Non-pigmented ciliary epithelial cell (primary cell): ENCODE measurements around the gene GADD45G.
A peak's percentile ranks its signal among the peaks of the same experiment; 100 is the strongest.

Experiments
- DNase-seq: peaks from one replicate; pipeline ENCODE4 v3.0.0-alpha.2; 2010; ENCODE audit warnings: low read depth

GADD45G gene, protein sequence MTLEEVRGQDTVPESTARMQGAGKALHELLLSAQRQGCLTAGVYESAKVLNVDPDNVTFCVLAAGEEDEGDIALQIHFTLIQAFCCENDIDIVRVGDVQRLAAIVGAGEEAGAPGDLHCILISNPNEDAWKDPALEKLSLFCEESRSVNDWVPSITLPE

GRCh38 chr9:89604729-89605464 lies at the start of gene GADD45G:
Gene GADD45G (plus strand): TSS chr9:89605012. CDS start chr9:89605122, 110 bp downstream.
- peak; percentile 57 for DNase-seq

DNA sequence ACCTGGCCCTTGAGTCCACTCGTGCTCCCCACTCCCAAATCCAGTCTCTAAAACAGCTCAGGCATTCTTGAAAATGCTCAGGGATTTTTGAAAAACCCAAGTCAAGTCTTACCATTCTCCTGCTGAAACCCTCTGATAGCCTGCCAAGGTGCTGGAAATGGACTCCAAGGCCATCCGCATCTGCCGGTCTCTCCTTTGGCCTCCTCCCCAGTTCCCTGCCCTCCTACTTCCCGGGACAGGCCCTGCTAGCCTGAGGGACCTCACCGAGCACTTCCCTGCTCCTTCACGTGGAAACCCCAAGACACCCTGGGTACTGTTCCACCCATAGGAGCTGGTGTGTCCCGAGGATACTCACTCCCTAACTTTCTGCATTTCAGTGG lies 49.8 kb upstream of the GADD45G start:
- DNase-seq, result no peak

- DNase-seq, result no peak
Observed at GRCh38 chr9:89555451-89556375, 49.1 kb upstream of the GADD45G start.

DNA sequence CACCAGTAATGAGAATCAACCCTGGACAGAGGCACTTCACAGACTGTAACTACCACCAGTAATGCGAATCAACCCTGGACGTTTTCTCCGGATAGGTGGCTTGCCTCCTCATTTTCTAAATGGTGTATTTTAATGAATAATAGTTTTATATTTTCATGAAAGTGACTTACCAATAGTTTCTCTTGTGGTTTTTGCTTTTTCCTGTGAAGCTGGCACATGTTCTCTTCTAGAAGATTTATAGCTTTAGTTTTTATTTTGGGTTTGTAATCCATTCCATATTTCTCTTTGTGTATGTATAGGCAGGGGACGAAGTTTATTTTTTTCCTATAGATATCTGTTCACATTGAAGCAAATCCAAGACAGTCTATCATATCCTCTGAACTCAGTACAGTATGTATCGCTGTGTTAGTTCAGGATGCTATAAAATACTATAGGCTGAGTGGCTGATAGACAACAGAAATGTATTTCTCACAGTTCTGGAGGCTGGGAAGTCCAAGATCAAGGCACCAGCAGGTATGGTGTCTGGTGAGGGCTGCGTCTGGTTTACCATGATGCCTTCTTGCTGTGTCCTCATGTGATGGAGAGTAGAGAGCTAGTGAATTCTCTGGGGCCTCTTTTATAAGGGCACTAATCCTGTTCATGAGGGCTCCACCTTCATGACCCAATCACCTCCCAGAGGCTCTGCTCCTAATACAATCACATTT lies 46.5 kb upstream of the GADD45G start:
- DNase-seq, result no peak

DNA sequence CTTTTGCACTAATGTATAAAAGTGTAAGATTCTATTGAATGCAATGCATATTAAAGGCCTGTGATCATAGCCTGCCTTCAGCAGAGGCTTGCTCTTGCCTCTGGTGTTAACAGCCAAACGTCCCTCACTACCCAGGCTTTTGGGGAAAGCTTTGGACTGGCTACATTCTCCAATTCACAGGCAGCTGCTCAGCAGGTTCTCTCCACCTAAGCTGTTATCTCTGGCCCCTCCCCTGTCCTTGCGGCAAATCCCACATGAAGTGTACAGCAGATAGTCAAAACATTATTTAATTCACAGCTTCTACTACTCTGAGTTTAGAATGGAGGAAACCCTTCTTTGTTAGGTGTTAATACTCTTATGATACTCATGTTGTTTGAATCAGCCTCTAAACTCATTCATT lies 45.9 kb upstream of the GADD45G start:
- DNase-seq, result no peak

DNA sequence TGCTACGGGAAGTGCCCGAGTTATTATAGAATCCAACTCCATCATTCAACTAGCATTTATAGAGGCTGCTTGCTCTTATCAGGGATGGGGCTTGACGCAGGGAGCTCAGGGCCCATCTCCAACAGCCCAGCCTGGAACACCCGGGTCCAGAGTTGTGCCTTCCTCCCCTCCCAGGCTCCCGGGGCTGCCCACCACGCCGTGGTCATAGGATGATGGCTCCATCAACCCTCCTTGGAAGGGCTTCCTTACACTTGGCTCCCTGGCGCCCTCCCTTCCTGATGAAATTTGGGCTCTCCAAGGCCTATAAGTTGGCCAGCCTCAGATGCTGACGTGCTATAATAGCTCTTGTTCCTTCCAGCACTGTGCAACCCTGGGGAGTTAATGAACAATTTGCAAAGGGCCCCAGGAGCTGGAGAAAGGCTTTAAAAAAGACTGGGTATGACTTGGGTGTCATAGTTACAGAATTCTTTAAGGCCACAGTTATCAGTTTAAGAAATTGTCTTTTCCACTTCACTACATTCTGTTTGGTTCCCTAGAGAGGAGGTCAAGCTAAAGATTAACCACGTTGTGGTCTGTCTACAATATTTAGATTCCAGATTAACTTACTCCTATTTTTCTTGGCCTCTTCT lies 42.5 kb upstream of the GADD45G start:
- peak; percentile 18 for DNase-seq

GRCh38 chr9:89563571-89564345 lies 41.1 kb upstream of the GADD45G start:
- DNase-seq, result no peak

DNA sequence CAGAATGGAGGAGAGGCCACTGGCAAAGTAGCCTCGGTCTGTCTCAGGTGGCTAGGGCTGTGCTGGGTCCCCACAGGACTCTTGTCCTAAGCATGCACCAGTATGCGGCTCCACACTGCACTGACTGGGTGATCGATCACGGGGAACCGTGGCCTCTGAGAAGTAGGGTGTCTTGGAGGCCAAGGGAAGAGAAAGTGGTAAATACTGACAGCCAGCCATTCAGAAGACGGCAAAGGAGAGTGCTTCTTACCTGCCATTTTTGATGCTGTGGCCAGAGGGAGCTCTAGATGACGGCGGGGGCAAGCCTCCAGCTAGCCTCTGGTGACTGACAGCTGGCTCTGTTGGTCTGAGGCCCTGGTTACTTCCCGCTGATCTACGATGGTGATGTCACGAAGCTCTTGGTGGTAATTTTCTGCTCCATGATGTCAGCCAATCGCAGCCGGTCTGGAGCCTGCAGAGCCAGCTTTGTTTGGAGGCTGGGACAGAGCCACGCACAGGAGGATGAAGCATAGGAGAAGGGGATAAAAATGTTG lies 40.4 kb upstream of the GADD45G start:
- DNase-seq, result no peak

- DNase-seq, result no peak
Observed at GRCh38 chr9:89567649-89568048, 37.2 kb upstream of the GADD45G start.

DNA sequence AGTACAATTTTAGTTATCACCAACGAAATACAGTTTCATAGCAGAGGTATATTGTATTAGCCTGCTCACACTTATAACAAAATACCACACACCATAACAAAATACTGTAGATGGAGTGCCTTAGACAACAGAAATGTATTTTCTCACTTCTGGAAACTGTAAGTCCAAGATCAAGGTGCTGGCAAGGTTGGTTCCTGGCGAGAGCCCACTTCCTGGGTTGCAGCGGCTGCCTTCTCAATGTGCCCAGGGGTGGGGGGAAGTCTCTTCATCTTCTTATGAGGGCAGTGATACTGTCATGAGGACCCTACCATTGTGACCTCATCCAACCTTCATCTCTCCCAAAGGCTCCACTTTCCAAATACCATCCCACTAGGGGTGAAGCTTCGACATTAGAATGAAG lies 30.5 kb upstream of the GADD45G start:
- DNase-seq, result no peak

DNA sequence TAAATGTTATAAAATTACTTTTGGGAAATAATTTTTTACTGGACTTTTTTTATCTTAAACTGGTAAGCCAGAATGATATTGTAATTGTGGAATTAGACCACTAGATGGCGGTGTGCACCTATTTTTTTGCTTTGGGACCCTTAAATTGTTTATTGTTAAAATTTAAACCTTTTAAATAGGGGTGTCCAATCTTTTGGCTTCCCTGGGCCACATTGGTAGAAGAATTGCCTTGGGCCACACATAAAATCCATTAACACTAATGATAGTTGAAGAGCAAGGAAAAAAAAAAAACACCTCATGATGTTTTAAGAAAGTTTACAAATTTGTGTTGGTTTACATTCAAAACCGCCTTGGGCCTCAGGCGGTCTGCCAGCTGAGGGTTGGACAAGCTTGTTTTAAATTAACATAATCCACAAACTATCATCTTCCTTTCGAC lies 28.4 kb upstream of the GADD45G start:
- DNase-seq, result no peak

DNA sequence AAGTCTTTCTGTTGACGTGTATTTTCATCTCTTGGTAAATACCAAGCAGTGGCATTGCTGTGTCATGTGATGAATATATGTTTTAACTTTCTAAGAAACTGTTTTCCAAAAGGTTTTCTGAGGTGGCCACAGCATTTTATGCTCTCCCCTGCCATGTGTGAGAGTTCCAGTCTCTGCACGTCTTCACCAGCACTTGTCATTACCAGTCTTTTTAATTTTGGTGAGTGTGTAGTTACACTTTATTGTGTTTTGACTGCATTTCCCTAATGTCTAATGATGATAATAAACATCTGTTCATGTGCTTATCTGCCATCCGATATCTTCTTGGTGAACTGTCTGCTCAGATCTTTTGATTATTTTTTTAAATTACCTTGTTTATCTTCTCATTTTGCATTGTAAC lies 27.4 kb upstream of the GADD45G start:
- DNase-seq, result no peak

GRCh38 chr9:89579741-89580385 lies 24.9 kb upstream of the GADD45G start:
- DNase-seq, result no peak

- DNase-seq, result no peak
Observed at GRCh38 chr9:89586311-89586710, 18.5 kb upstream of the GADD45G start.

GRCh38 chr9:89588271-89588879 lies 16.4 kb upstream of the GADD45G start:
- no peak for DNase-seq

GRCh38 chr9:89590415-89590814 lies 14.4 kb upstream of the GADD45G start:
- no peak for DNase-seq

DNA sequence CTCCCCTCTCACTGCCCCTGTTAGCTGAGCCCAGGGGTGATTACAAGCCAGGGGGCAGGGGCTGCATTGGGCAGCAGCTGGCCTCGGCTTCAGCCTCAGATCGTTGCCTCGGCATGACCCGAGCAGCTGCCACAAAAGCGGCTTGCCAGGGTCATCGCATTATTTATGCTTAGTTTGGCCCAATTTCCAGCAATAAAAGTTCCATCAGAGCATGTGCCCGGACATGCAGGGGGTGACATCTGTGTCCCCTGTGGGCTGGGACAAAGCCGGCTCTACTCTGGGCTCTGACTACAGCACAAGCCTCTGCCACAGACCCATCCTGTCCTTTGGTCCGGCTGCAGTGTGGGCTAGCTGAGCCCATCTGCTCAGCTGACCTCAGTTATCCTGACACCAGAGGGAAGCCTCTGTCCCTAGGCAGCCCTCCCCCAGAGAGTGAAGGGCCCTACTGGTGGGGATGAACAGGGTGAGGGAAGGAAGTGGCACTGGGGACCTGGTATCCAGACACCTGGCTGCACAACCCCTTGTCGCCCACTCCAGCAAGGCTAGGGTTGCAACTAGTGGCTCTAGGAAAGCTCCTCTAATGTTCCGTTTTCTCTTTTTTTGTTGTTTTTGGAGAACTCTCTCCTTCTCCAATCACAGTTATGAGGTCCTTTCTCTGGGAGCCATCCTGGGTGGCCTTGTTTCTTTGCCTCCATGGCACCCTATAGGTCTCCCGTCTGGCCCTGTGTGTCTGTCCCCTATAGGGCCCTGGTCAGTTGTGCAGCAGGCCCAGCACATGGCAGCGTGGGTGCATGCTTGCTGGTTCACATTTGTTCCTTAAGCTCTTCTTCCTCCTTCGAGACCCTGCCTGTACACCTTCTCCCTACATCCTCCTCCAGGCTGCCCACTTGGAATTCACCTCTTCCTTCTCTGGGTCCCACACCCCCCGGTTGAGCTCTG lies 13.3 kb upstream of the GADD45G start:
- DNase-seq, result no peak

- DNase-seq, result no peak
Observed at GRCh38 chr9:89592213-89592815, 12.5 kb upstream of the GADD45G start.
